GM19328 (cell line): ENCODE data around the gene WAC.
A peak's percentile ranks its signal among the peaks of the same experiment; 100 is the strongest.
"Not testable (repeated sequence)": the region's sequence is repeated elsewhere in the genome, so short reads cannot be mapped to it uniquely, and the experiment has no call there.

Experiments used
- ATAC-seq: cut with Tn5 transposase; IDR thresholded peaks from one replicate; pipeline ENCODE4 v1.9.1; 2021; ENCODE audit warnings: mild to moderate bottlenecking, moderate library complexity; ENCODE audit not compliant: unreplicated experiment

WAC gene

GRCh38 chr10:28606568-28606967, 73.7 kb downstream of the WAC start:
- ATAC-seq = no peak

- ATAC-seq = not testable (repeated sequence)
These were observed 76.7 kb downstream of the WAC start for GRCh38 chr10:28609636-28610035.

GRCh38 chr10:28612877-28613276, 80.0 kb downstream of the WAC start:
- no peak for ATAC-seq

GRCh38 chr10:28616514-28616913, 83.6 kb downstream of the WAC start:
- no peak for ATAC-seq

GRCh38 chr10:28619455-28619854, 86.5 kb downstream of the WAC start:
- ATAC-seq = no peak

- no peak for ATAC-seq
These were observed 87.3 kb downstream of the WAC start for GRCh38 chr10:28620251-28620650.

- no peak for ATAC-seq
These were observed 90.6 kb downstream of the WAC start for GRCh38 chr10:28623483-28623882.

GRCh38 chr10:28624351-28624750, 91.4 kb downstream of the WAC start:
- no peak for ATAC-seq

- no peak for ATAC-seq
These were observed 94.2 kb downstream of the WAC start for GRCh38 chr10:28627102-28627501.

GRCh38 chr10:28628184-28628893, 95.4 kb downstream of the WAC start:
- ATAC-seq = peak; percentile 50

- no peak for ATAC-seq
These were observed 99.1 kb downstream of the WAC start for GRCh38 chr10:28631896-28632583.

- ATAC-seq = no peak
These were observed 99.6 kb downstream of the WAC start for GRCh38 chr10:28632584-28632945.

GRCh38 chr10:28633750-28634149, 100.8 kb downstream of the WAC start:
- ATAC-seq = no peak

- ATAC-seq = no peak
These were observed 104.4 kb downstream of the WAC start for GRCh38 chr10:28637346-28637745.

- ATAC-seq = no peak
These were observed 105.5 kb downstream of the WAC start for GRCh38 chr10:28638392-28638791.

- no peak for ATAC-seq
These were observed 107.6 kb downstream of the WAC start for GRCh38 chr10:28640551-28640950.

GRCh38 chr10:28644647-28645046, 111.7 kb downstream of the WAC start:
- ATAC-seq = no peak

GRCh38 chr10:28652106-28652505, 119.2 kb downstream of the WAC start:
- ATAC-seq = no peak

- ATAC-seq = no peak
These were observed 119.8 kb downstream of the WAC start for GRCh38 chr10:28652703-28653102.

GRCh38 chr10:28658824-28659223, 125.9 kb downstream of the WAC start:
- ATAC-seq = not testable (repeated sequence)

- no peak for ATAC-seq
These were observed 128.1 kb downstream of the WAC start for GRCh38 chr10:28661035-28661434.

GRCh38 chr10:28663576-28664368, 130.9 kb downstream of the WAC start:
- peak; percentile 89 for ATAC-seq
